HG03095 (cell line): Measurements from ENCODE around the gene TEX2.

Experiments
- ATAC-seq: cut with Tn5 transposase; IDR thresholded peaks from one replicate; pipeline ENCODE4 v1.9.1; 2021; ENCODE audit warnings: moderate library complexity; ENCODE audit not compliant: unreplicated experiment

Gene TEX2, protein sequence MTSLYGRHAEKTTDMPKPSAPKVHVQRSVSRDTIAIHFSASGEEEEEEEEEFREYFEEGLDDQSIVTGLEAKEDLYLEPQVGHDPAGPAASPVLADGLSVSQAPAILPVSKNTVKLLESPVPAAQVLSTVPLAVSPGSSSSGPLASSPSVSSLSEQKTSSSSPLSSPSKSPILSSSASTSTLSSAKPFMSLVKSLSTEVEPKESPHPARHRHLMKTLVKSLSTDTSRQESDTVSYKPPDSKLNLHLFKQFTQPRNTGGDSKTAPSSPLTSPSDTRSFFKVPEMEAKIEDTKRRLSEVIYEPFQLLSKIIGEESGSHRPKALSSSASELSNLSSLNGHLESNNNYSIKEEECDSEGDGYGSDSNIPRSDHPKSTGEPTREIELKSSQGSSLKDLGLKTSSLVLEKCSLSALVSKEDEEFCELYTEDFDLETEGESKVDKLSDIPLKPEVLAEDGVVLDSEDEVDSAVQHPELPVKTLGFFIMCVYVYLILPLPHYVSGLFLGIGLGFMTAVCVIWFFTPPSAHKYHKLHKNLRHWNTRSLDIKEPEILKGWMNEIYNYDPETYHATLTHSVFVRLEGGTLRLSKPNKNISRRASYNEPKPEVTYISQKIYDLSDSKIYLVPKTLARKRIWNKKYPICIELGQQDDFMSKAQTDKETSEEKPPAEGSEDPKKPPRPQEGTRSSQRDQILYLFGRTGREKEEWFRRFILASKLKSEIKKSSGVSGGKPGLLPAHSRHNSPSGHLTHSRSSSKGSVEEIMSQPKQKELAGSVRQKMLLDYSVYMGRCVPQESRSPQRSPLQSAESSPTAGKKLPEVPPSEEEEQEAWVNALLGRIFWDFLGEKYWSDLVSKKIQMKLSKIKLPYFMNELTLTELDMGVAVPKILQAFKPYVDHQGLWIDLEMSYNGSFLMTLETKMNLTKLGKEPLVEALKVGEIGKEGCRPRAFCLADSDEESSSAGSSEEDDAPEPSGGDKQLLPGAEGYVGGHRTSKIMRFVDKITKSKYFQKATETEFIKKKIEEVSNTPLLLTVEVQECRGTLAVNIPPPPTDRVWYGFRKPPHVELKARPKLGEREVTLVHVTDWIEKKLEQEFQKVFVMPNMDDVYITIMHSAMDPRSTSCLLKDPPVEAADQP

DNA sequence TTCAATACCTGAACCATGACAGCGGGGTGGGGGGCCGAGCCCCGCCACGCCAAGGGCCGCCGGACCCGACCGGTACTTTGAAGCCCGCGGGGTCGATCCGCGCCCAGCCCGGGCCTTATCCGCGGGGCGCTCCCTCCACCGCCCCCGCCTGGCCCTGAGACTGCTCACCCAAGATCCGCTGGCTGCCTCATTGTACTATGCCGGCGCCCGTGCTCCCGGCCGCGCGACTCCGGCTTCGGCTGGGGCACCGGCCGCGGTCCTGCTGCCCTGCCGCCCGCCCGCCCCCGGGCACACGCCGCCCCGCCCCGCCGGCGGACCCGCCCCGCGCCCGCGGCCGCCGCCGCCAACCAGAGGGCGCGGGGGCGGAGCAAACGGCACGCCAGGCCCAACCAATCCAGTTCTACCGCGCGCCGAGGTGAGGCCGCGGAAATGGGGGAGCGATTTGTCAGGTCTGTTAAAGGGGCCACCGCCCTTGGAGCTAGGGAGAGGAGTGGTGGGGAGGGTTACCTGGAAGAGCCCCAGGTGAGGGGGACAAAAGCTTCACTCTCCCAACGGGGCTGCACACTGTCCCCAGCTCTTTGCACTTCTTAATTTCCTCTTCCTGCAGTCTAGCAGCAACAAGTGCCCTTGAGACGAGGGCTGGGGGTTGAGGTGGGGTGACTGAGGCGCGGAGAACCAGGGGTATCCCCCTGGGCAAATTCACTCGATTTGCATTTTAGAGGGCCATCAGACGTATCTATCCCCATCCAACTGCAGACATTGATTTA, at the start of gene TEX2:
TEX2 (minus strand) TSS at position 261 of the 767 bp plus-strand sequence. CDS start 49,043 bp downstream, outside the sequence.
- ATAC-seq = peak; percentile 75

DNA sequence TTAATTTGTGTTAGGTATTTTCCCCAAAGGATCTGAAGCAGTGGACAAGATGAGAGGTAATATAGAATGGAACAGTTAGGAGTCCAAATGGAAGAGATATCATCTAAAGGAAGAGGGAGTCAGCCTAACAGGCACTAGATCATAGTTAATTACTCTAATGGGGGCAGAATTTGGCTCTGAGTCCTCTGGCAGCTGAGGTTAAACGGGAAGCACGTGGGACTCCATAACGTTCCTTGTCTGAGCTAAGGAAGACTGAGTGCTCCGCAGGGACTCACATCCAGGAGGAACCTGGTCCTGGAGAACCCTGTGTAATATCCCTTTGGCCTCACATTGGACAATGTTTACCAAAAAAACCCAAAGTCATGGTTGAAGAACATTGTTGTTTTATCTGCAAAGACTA, 46.6 kb upstream of the TEX2 start:
- no peak for ATAC-seq

DNA sequence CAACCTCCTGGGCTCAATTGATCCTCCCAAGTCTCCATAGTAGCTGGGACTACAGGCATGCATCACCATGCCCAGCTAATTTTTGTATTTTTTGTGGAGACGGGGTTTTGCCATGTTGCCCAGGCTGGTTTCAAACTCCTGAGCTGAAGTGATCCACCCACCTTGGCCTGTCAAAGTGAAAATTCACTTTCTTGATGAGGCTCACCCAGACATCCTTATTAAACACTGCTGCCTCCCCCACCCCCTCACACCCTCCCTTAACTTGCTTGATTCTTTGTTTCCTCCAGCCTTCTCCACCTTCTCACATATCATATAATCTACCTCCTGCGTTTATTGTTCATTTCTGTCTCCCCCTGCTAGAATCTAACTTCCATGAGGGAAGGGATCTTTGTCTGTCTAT, 46.0 kb upstream of the TEX2 start:
- no peak for ATAC-seq

DNA sequence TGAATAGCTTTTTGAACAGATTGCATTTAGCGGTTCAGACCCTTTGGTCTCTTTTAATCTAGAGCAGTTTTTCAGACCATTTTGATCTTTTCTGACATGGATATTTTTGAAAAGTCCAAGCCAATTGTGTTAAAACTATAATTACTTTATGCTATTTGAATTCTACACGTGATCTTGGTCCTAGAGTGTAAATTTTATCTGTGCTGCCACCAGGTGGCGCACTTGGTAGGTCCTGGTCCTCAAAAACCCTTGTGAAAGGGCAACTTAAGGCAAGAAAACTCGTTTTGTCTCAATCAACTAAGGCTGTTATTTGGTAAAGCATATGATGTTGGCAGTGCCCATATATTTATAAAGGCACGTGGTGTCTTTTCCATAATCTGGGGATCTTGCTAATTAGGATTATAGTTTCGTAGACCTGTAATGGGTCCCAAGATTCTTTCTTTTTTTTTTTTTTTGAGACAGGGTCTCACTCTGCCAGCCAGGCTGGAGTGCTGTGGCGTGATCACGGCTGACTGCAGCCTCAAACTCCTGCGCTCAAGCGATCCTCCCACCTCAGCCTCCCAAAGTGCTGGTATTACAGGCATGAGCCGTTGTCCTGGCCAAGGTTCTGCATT, 43.9 kb upstream of the TEX2 start:
- no peak for ATAC-seq

DNA sequence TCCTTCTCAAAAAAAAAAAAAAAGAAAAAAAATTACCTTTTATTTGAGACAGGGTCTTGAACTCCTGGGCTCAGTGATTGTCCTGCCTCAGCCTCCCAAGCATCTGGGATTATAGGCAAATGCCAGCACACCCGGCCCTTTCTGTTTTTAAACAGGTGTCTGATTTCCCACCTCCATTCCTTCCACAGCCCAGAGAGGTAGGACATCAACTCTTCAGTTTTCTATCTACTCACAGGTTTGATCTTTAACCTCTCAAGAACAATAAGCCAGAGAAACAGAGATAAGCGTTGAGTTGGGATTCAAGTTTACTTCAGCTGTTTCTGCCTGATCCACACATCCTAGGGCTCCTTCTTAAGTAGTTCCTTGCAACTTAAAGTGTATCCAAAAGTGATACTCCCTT, 41.5 kb upstream of the TEX2 start:
- no peak for ATAC-seq

DNA sequence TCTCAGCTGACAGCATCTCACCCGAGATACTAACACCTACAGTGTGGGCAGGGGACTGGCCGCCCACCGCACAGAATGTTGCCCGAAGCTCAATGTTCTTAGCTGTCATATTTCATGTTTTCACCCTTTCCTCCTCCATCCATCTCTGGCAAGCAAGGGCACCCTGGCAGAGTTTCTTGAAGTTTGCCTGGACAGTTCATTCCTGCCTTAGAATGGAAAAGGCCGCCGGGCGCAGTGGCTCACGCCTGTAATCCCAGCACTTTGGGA, 37.6 kb upstream of the TEX2 start:
- ATAC-seq = no peak

DNA sequence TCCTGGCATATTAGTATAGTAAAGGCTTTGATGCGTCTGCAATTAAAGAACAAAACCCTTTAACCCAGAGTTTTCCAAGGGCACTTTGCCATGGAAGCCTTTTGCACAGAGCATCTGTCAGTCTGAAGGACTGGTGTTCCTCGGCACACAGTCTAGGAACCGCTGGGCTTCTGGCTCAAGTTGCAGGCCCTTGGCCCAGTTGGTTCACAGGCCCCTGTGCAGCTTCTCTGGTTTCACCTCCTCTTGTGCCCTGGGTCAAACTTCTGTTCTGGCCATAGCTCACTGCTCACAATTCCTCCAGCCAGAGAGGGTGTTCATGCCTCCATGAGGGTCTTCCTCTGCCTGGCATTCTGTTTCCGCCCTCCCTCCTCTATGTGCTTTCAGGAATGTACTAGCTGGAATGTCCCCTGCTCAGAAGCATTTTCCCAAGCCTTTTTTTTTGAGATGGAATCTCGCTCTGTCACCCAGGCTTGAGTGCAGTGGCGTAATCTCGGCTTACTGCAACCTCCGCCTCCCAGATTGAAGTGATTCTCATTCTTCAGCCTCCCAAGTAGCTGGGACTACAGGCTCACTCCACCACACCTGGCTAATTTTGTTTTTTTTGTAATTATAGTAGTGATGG, 34.5 kb upstream of the TEX2 start:
- no peak for ATAC-seq

DNA sequence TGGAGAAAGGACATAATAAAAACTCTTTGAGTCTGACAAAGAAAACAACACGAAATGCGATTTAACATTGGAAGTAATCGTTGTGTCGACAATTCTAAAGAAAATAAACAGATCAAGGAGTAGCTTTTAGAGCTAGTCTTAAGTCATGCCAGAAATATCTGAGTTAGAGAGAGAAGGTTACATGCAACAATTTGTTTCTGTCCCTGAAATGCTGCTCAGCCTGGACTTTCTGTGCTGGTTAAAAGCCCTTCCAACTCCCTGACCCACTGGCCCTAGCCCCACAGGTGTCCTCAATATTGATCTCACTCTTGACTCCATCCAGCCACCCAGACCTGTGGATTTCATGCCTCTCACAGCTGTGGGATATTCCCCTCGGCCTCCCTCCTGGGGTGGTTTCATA, 33.2 kb upstream of the TEX2 start:
- no peak for ATAC-seq

DNA sequence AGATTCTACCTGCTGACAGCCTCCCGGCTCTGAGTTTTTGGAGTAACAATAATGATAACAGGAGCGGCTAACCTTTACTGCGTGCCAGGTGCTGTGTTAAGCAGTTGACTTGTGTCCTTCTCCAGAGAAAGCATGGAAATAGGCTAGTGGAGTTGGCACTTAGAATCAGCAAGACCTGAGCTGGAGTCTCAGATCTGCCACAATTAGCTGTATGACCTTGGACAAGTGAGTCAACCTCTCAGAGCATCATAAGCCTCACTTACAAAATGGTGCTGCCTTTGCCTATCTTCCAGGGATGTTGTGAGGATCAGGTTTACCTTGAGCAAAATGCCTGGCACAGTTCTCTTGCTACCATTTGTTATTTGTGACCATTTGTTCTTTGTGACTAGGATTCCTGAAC, 32.1 kb upstream of the TEX2 start:
- ATAC-seq = no peak

DNA sequence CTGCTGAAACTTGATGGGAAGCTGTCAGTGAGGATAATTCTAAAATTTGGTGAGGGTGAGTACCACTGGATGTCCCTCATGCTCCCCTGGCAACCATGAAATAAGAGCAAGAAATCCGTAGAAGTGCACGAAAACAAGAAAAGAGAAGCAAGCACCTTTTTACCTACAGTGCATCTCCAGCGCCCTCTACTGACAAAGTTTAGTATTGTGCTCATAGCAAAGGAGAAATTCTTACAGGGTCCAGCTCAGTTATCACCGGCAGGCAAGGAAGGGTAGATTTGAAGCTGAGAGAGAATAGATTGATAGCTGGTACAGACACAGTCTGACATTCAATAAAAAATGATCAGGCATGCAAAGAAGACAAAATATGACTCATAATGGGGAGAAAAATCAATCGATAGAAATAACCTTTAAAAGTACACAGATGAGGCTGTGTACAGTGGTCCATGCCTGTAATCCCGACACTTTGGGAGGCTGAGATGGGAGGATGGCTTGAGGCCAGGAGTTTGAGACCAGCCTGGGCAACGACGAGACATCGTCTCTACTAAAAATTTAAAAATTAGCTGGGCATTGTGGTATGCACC, 28.3 kb upstream of the TEX2 start:
- ATAC-seq = no peak

DNA sequence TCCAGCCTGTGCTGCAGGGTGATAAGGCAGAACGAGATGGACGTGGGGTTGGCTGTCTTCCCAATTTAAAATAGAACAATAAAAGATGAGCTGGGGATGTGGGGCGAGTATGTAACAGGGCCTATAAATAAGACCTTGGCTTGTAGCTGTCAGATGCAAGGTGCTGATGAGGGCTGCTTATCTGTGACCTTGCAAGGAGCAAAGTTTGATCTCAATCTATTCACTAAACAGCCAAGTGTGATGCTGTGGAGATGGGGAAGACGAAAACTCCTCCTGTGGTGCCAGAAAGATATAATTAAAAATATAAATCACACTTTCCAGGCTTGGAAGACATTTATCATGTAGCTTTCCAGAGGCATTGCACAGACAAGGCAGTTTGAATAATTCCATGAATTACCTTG, 26.7 kb upstream of the TEX2 start:
- ATAC-seq = no peak

DNA sequence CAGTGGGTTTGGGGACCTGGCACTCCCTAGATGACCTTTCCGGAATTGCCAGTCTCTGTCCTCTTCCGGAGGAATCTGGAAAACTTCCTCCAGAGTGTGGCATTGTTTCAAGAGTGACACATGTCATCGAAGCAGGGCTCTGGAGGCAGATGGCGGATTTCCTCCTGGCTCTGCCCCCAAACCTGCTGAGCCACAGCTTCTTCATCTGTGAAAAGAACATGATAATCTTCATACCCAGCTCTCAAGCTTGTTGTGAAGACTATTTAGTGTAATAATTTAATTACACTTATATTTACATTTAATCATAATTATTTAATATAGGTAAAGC, 19.7 kb upstream of the TEX2 start:
- ATAC-seq = no peak

DNA sequence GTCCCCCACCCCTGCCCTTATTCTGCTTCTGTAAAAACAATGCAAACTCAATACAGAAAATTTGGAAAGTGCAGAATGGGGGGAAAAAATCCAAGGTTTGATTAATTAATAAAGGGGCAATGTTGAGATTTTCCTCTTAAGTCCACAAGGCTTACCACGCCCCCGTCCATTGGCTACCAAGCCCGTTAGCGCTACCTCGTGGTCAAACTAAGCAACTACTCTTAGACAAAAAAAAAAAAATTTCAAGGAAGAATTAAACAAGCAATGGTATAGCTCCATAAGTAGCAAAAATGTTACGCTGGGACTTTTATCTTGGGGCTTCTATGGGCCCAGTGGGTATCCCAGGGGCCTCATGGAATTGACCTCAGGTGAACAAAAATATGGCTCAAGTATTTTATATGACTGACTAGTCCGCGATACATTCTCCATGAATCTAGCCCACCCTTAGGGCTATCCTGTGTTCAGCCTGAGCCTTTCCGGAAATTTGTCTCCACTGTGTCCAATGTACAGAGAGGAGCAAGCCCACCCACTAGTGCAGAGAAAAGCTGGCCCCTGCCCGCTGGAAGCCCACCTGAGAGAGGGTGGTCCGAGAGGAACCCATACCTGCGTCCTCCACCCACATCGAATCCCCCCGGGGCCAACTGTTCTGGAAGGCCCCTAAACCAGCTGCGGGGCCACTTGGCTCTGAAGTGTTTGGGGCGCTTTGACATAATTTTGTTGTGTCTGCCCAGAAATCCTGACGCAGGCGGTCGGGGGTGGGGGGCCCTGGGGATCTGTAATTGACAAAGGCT, 19.1 kb upstream of the TEX2 start:
- no peak for ATAC-seq

DNA sequence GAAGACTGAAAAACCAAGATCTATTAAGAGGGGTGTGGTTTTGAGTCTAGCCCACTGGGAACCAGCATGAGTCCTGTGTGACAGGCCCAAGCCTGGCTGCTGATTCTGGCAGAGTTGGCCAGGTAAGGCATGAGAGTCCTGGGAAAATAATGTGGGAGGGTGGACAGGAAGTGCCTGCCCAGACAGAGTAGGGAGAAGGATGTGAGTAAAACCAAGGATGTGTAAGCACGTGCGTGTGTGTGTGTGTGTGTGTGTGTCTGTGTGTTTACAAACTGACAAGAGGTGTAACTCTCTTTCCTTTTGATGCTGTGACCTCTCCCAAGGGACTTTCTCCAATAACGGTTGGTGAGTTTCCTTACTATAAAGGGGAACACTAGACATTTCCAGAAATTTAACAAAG, 15.6 kb upstream of the TEX2 start:
- ATAC-seq = no peak

DNA sequence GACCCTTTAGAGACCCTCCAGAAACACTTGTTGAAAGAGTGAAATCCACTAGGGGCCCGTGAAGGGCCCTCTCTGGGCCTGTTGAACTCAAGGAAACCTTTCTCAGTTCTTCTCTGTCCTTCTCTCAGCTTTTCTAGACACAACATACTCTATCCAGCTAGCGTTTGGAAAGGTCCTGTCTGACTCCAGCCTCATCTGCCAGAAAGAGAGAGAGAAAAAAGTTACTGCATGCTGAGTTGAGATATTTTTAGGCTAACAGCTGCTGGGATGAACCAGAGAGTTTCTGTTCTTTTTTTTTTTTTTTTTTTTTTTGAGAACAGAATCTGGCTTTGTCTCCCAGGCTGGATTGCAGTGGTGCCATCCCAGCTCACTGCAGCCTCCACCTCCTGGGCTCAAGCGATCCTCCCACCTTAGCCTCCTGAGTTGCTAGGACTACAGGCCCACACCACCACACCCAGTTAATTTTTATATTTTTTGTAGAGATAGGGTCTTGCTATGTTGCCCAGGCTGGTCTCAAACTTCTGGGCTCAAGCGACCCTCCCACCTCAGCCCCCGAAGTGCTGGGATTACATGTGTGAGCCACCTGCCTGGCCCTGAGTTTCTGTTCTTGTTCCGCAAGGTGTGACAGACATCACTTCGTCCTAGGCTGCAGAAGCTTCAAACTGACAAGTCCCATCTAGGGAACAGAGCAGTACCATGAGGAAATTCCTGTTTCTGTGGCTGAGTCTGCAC, 14.9 kb upstream of the TEX2 start:
- no peak for ATAC-seq

DNA sequence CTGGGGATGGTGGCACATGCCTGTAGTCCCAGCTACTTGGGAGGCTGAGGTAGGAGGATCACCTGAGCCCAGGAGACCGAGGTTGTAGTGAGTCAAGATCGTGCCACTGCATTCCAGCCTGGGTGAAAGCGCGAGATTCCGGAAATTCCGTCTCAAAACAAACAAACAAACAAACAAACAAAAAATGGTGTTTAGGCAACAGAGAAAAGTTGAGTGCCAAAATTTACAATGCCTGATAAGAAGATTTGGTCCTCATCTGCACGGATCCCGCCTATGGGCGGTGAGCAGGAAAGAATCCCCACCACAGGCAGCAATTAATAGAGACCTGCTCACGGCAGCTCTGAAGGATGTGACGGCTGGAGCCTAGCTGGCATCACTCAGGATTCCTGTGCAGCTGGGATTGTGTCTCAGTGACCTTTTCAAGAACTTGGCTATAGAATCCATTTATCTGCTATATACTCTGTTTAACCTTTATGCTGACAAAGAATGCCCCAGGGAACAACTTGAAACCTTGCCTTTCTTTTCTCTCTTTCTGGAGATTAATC, 14.0 kb upstream of the TEX2 start:
- no peak for ATAC-seq

DNA sequence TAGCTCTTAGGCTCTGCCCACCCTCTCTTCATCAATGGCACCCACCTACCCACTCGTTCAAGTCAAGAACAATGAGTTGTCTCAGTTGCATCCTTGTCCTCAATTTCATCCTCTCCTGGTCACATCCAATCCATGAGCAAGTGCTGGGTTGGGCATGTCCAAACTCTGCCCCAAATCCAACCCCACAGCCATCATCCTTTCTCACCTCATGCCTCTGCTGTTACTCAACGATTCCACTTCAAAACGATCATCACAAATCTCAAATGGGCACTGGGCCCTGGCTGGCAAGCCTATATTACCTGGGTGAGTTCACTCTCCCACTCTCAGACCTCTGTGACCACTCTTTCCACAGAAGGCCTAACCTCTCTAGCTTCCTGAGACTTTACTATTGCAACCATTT, 12.0 kb upstream of the TEX2 start:
- no peak for ATAC-seq

DNA sequence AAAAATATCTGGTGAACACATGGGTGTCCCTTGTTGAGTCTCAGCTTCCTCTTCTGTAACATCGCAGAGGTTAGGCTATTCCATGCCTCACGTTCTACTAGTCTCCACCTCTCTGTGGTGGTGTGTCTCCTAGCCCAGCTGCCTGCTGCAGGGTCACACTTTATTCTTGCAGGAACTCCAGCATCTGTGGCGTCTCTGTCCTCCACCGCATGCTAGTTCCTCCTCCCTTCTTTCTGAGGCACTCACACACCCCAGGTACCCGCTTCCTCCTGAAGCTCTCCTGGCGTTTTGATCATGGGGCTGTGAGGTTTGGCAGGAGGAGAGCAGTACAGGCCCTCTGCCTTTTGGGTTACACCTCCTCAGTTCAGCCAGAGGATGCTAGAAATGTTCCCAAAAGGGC, 9.9 kb upstream of the TEX2 start:
- ATAC-seq = no peak
